K562 (cell line): ENCODE data around the gene PTH2. TPM values are rescaled to one million over a fixed set of nuclear protein-coding genes. Genes with fewer than 3 reads are reported as not detected.

Source experiments
- ATAC-seq: fragments of 200-7000 bp; cut with Tn5 transposase; 3 replicates; pipeline ENCODE4 v1.9.1; 2020; ENCODE audit warnings: moderate library complexity
- BruUV-seq: library from RNA; stranded (reverse); fragments of 400-500 nt; replicated peaks from 2 replicates; lab custom pipeline; 2021; lab: Mats Ljungman, UMichigan
- CTCF ChIA-PET: fragments of 300-600 bp; formaldehyde crosslinking; extraction: SDS; loops from one replicate; lab custom pipeline; 2021; ENCODE audit warnings: low intra/inter-chr PET ratio; lab: Yijun Ruan, JAX
- POLR2A ChIA-PET: fragments of 300-600, 350-650 bp; sonication (Branson Sonifier 250); formaldehyde crosslinking; extraction: SDS; loops from one replicate; lab custom pipeline; 2021; ENCODE audit warnings: antibody characterized with exemption, inconsistent platforms; lab: Yijun Ruan, JAX
- DNase-seq, 4 experiments: peaks; one replicate each; pipeline versions ENCODE4 v3.0.0 to v3.0.0-alpha.2; 2011 to 2018; ENCODE audit warnings: low spot score in 3 of 4, mixed read lengths in 3 of 4; ENCODE audit errors: extremely low read depth in 1 of 4
- FAIRE-seq: peaks from 2 replicates; lab custom pipeline; 2011; peaks lifted over from hg19 to GRCh38; lab: Jason Lieb, UNC
- H2AFZ ChIP-seq: 2 replicates; pipeline ENCODE4 v1.6.0; 2011; ENCODE audit warnings: low read depth, low read length, control low read depth, inconsistent platforms
- H3K27ac ChIP-seq: fragments of 200-600 bp; 3 replicates; pipeline ENCODE4 v1.8.0; 2011; ENCODE audit warnings: low read depth, mild to moderate bottlenecking, control low read depth, inconsistent platforms, low read length, moderate library complexity, mixed read lengths; ENCODE audit errors: extremely low read depth
- H3K27me3 ChIP-seq, 2 experiments: fragments of 300-600 bp in 1 of 2; 2 replicates in 1 of 2; 3 replicates in 1 of 2; pipeline versions ENCODE4 v1.6.0 to v1.8.0; 2011; ENCODE audit warnings: inconsistent platforms in 2 of 2, low read length in 2 of 2, mild to moderate bottlenecking in 1 of 2, mixed read lengths in 1 of 2, moderate library complexity in 1 of 2; ENCODE audit not compliant: control insufficient read depth in 2 of 2, insufficient read depth in 2 of 2
- H3K36me3 ChIP-seq: fragments of 300-600 bp; 3 replicates; pipeline ENCODE4 v1.8.0; 2011; ENCODE audit warnings: mild to moderate bottlenecking, low read length, inconsistent platforms; ENCODE audit not compliant: control insufficient read depth, insufficient read depth
- H3K4me1 ChIP-seq, 2 experiments: fragments of 200-600 bp in 1 of 2; replicated peaks in 1 of 2; 2 replicates in 1 of 2; 3 replicates in 1 of 2; pipeline versions ENCODE4 v1.5.1 to v1.8.0; 2011; ENCODE audit warnings: inconsistent platforms in 2 of 2, low read length in 2 of 2, mild to moderate bottlenecking in 1 of 2, mixed read lengths in 1 of 2, moderate library complexity in 1 of 2; ENCODE audit not compliant: control insufficient read depth in 2 of 2, insufficient read depth in 2 of 2
- H3K4me2 ChIP-seq: 2 replicates; pipeline ENCODE4 v1.6.1; 2011; ENCODE audit warnings: low read length, control low read depth, inconsistent platforms, mixed read lengths; ENCODE audit not compliant: insufficient read depth
- H3K4me3 ChIP-seq: fragments of 200-600 bp; sonication (generic), shearing (Covaris generic); 2 replicates; pipeline ENCODE4 v1.5.1; 2016; ENCODE audit warnings: control low read depth, inconsistent platforms
- H3K79me2 ChIP-seq: fragments of 200-600 bp; 3 replicates; pipeline ENCODE4 v1.8.0; 2011; ENCODE audit warnings: low read length, inconsistent platforms; ENCODE audit not compliant: control insufficient read depth, insufficient read depth
- H3K9ac ChIP-seq, 2 experiments: 2 replicates each; pipeline versions ENCODE4 v1.6.0 to v1.6.1; 2011; ENCODE audit warnings: low read depth in 2 of 2, low read length in 2 of 2, control low read depth in 1 of 2, inconsistent platforms in 1 of 2, mild to moderate bottlenecking in 1 of 2, mixed read lengths in 1 of 2; ENCODE audit not compliant: insufficient read depth in 1 of 2
- H3K9me1 ChIP-seq: one replicate; pipeline ENCODE4 v1.6.0; 2011; ENCODE audit warnings: inconsistent platforms, mild to moderate bottlenecking, low read length, moderate library complexity; ENCODE audit not compliant: control insufficient read depth, insufficient read depth
- H3K9me3 ChIP-seq: replicated peaks from 2 replicates; pipeline ENCODE4 v1.5.1; 2011; ENCODE audit warnings: low read depth, low read length, inconsistent platforms; ENCODE audit not compliant: control insufficient read depth, insufficient read depth
- H4K20me1 ChIP-seq: replicated peaks from 2 replicates; pipeline ENCODE4 v1.6.1; 2011; ENCODE audit warnings: low read length, inconsistent platforms, mixed read lengths; ENCODE audit not compliant: control insufficient read depth, insufficient read depth
- CBFA2T3 ChIP-seq: fragments of 450-650 bp; IDR thresholded peaks from 2 replicates; pipeline ENCODE4 v1.6.1; 2017
- E2F1 ChIP-seq: sonication (generic); formaldehyde crosslinking; IDR thresholded peaks from 2 replicates; pipeline ENCODE4 v1.8.1; 2023; ENCODE audit warnings: mild to moderate bottlenecking, missing genetic modification reagents, moderate library complexity
- KAT2B ChIP-seq: IDR thresholded peaks from one replicate; pipeline ENCODE4 v1.6.1; 2012; ENCODE audit warnings: low read depth, mild to moderate bottlenecking, control low read depth, inconsistent platforms, low read length, moderate library complexity
- MNT ChIP-seq, 2 experiments: fragments of 450-650 bp; conservative IDR thresholded peaks; 2 replicates each; pipeline ENCODE4 v1.6.1; 2017; ENCODE audit warnings: mild to moderate bottlenecking in 2 of 2, moderate library complexity in 2 of 2
- USF2 ChIP-seq: sonication (generic); formaldehyde crosslinking; IDR thresholded peaks from 2 replicates; pipeline ENCODE4 v1.5.0; 2020; ENCODE audit warnings: missing genetic modification reagents
- ZNF121 ChIP-seq: sonication (generic); formaldehyde crosslinking; conservative IDR thresholded peaks from 2 replicates; pipeline ENCODE4 v1.8.0; 2022; ENCODE audit warnings: missing genetic modification reagents
- ZZZ3 ChIP-seq: fragments of 450-650 bp; IDR thresholded peaks from 2 replicates; pipeline ENCODE4 v1.6.1; 2016; ENCODE audit warnings: antibody characterized with exemption, mild to moderate bottlenecking, moderate library complexity
- WGBS: fragments of 100-300 bp; shearing (Covaris generic); methylation state at CpG from one replicate; pipeline ENCODE4 v1.1.6; 2016; ENCODE audit warnings: low coverage, mixed read lengths; ENCODE audit not compliant: insufficient coverage; ENCODE audit errors: missing lambda C conversion rate; 5-methylcytosine and 5-hydroxymethylcytosine counted together
- in situ Hi-C: fragments of 300-500 bp; cut with MboI; formaldehyde crosslinking; loops from 4 replicates; pipeline ENCODE4 v1.15.0; 2018; ENCODE audit warnings: inconsistent platforms, mixed read lengths
- intact Hi-C: fragments of 100-400 bp; cut with micrococcal nuclease; formaldehyde crosslinking; loops from 2 replicates; pipeline ENCODE4 v1.14.2; 2022
- polyA plus RNA-seq, 8 experiments: library from polyadenylated mRNA; depleted of rRNA in 4 of 8; stranded (reverse) in 5 of 8; unstranded in 3 of 8; fragments of >200 nt; fragmentation: Nextera tagmentation in 2 of 8; fragmentation: Illumina TruSeq in 1 of 8; extraction: Ambion mirVana in 2 of 8; extraction: Trizol in 1 of 8; gene quantifications; 2 replicates each; pipeline versions ENCODE4 v1.2.1 to v1.2.3, GENCODE V29; 2011 to 2014; ENCODE audit warnings: inconsistent platforms in 1 of 8, missing spikeins in 1 of 8
- total RNA-seq, 7 experiments: library from RNA; depleted of rRNA in 6 of 7; stranded (reverse); fragments of >200 nt in 6 of 7; fragmentation: Illumina TruSeq in 2 of 7; extraction: Trizol in 2 of 7; gene quantifications; 2 replicates each; pipeline versions ENCODE4 v1.2.1 to v1.2.3, GENCODE V29; 2011 to 2021; ENCODE audit warnings: low replicate concordance in 1 of 7
- TF ChIP-seq, protein P1 (sequence below), 2 experiments: fragments of 450-650 bp; formaldehyde crosslinking in 1 of 2; IDR thresholded peaks; 2 replicates each; pipeline versions ENCODE4 v1.4.0 to v1.6.1; 2014 to 2020; ENCODE audit warnings: mild to moderate bottlenecking in 2 of 2, borderline replicate concordance in 1 of 2, low read depth in 1 of 2

Gene PTH2
- total and polyA plus RNA-seq, 9 of the 15 experiments (the other 6 are each of a cell fraction or from before 2014, with no cell fraction given), result 1.3 TPM; not detected in 8

DNA sequence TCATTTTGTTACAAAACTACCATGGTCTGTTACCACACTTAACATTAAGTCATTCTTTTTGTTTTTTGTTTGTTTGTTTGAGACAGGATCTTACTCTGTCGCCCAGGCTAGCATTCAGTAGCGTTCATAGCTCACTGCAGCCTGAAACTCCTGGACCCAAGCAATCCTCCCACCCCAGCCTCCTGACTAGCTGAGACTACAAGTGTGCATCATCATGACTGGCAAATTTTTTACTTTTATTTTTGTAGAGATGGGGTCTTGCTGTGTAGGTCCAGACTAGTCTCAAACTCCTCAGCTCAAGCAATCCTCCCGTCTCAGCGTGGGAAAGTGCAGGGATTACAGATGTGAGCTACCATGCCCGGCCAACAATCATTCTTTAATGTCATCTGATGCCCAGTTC is 33.1 kb upstream of the PTH2 start (continued):
- no peak for TF ChIP-seq MNT (conservative IDR thresholded peaks at IDR 0.05)
- no peak for TF ChIP-seq CBFA2T3
- peak; percentile 71; the same call in 1 of the 2 replicates for TF ChIP-seq ZNF121 (CRISPR knock-in tag)
- TF ChIP-seq, all 486 proteins: peak for 7

DNA sequence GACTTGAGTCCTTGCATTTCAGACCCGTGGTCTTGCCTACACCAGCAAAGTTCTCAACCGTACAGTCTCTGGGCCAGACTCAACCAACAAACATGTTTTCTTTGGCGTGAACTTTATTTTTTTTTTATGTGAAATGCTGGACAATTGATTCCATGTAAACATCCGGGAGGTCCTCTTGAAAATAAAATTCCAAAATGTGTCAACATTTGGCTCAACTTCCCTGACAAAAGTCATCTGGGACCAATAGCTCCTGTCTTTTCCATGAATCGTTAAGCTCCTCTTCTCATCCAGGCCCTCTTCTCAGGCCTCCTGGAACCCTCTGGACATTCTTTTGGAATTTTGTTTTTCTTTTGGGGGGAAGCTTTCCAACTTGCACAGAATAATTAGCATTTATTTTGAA is 32.5 kb upstream of the PTH2 start:
- Histone ChIP-seq H3K4me2 (no peak overlapping the region), H2AFZ (no peak overlapping the region), H3K36me3 (peaks cover 42% of the 10 kb centered on the region; the same call in 2 of the 3 replicates), H3K79me2 (peaks cover 39% of the 10 kb centered on the region), H3K9ac (peak overlapping the region in 1 of 2 experiments; percentile 43; a peak in 1 of 4 replicates), H3K27ac (peak overlapping the region; percentile 32; the same call in 1 of the 3 replicates), H4K20me1 (no peaks in the 10 kb centered on the region), H3K4me1 (peaks cover 2 to 33% of the 10 kb centered on the region in 2 experiments; a peak in 4 of 5 replicates), H3K27me3 (no peaks in the 10 kb centered on the region), H3K9me3 (no peaks in the 10 kb centered on the region), H3K4me3 (no peak overlapping the region), H3K9me1 (no peaks in the 10 kb centered on the region)
- FAIRE-seq, result no peak
- WGBS, result 92% methylated on average over 5 of the region's 5 CpGs
- POLR2A ChIA-PET, result interaction anchor here (0.6 to 1.5 kb wide), 3 partner anchors 21 to 395 kb away, joined by 3 to 4 read pairs (median 3); no protein-coding TSS in a partner anchor
- CTCF ChIA-PET, result no interaction called here
- DNase-seq, result no peak
- BruUV-seq, result no TSS peak
- ATAC-seq, result no peak
- intact Hi-C loops (no loop called here), in situ Hi-C loops (no loop called here)
- no peak for TF ChIP-seq E2F1 (CRISPR knock-in tag)
- TF ChIP-seq, protein P1, sequence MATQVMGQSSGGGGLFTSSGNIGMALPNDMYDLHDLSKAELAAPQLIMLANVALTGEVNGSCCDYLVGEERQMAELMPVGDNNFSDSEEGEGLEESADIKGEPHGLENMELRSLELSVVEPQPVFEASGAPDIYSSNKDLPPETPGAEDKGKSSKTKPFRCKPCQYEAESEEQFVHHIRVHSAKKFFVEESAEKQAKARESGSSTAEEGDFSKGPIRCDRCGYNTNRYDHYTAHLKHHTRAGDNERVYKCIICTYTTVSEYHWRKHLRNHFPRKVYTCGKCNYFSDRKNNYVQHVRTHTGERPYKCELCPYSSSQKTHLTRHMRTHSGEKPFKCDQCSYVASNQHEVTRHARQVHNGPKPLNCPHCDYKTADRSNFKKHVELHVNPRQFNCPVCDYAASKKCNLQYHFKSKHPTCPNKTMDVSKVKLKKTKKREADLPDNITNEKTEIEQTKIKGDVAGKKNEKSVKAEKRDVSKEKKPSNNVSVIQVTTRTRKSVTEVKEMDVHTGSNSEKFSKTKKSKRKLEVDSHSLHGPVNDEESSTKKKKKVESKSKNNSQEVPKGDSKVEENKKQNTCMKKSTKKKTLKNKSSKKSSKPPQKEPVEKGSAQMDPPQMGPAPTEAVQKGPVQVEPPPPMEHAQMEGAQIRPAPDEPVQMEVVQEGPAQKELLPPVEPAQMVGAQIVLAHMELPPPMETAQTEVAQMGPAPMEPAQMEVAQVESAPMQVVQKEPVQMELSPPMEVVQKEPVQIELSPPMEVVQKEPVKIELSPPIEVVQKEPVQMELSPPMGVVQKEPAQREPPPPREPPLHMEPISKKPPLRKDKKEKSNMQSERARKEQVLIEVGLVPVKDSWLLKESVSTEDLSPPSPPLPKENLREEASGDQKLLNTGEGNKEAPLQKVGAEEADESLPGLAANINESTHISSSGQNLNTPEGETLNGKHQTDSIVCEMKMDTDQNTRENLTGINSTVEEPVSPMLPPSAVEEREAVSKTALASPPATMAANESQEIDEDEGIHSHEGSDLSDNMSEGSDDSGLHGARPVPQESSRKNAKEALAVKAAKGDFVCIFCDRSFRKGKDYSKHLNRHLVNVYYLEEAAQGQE (IDR thresholded peaks at IDR 0.05; ENCODE audit: borderline replicate concordance), result no peak
- TF ChIP-seq, protein P1 (CRISPR knock-in tag; IDR thresholded peaks at IDR 0.05; ENCODE audit: low read depth), result no peak
- no peak for TF ChIP-seq ZZZ3
- TF ChIP-seq USF2 (CRISPR knock-in tag), result no peak
- no peak for TF ChIP-seq KAT2B
